ENCODE results near the gene GPR63.

The GPR63 gene

DNA sequence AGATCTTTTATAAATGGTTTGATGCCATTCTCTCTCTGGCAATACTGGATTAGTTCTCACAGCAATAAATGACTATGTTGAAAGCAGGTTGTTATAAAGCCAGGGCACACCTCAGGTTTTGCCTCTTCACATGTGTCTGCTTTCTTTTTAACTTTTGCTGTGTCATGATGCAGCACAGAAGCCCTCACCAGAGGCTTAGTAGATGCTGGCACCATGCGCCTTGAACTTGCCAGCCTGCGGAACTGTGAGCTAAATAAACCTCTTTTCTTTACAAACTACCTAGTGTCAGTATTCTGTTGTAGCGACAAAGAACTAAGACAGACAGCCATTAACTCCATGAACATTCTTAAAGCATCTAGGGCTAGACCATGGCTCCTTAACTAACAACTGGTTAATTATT is 15.3 kb upstream of the GPR63 start:
- no peak for ATAC-seq (replicated peaks; ENCODE audit: extremely low read depth, poor library complexity, severe bottlenecking)
- no peaks in the 10 kb centered on the region for H3K36me3 Mint-ChIP-seq (ENCODE audit: insufficient read depth)
- H3K4me1 Mint-ChIP-seq: no peaks in the 10 kb centered on the region
- no peak overlapping the region for H3K27ac Mint-ChIP-seq (ENCODE audit: low read depth)
- H3K4me3 Mint-ChIP-seq: no peak overlapping the region
- H3K9me3 Mint-ChIP-seq: no peaks in the 10 kb centered on the region
- H3K27me3 Mint-ChIP-seq: peaks cover 30% of the 10 kb centered on the region
- no peak for DNase-seq (ENCODE audit: low spot score in 2 of 2)

DNA sequence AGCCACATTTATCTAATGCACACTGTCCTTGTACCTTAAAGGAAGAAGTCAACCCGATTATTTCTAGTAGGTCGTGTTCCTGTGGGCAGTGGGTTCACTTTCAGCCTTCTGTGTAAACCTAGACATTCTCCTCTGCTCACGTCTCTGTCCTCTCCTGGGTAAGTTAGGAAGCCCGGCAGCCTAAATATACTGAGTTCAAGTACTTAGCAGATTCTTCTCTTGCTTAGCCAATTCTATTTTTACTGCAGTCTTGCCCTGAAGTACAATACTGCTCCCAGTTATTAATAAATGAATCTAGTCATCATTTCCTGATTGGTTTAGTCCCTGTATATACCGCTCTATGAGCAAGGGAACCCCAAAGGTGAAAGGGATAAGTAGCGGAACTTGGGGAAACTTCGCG is 14.6 kb upstream of the GPR63 start:
- Mint-ChIP-seq H3K36me3 (ENCODE audit: insufficient read depth) (no peaks in the 10 kb centered on the region), H3K9me3 (no peaks in the 10 kb centered on the region), H3K27ac (ENCODE audit: low read depth) (no peak overlapping the region), H3K27me3 (peaks cover 30% of the 10 kb centered on the region), H3K4me1 (no peaks in the 10 kb centered on the region), H3K4me3 (no peak overlapping the region)
- no peak for DNase-seq (ENCODE audit: low spot score in 2 of 2)
- ATAC-seq (replicated peaks; ENCODE audit: extremely low read depth, poor library complexity, severe bottlenecking): no peak

DNA sequence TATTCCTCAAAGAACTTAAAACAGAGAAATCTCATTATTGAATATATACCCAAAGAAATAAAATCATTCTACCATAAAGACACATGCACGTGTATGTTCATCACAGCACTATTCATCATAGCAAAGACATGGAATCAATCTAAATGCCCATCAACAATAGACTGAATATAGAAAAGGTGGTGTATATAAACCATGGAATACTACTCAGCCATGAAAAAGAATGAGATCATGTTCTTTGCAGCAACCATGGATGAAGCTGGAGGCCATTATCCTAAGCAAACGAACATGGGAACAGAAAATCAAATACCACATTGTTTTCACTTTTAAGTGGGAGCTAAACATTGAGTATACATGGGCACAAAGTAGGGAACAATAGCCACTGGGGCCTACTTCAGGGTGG is 12.3 kb upstream of the GPR63 start:
- DNase-seq (ENCODE audit: low spot score in 2 of 2) (no peak), ATAC-seq (replicated peaks; ENCODE audit: extremely low read depth, poor library complexity, severe bottlenecking) (no peak)
- H3K27ac Mint-ChIP-seq (ENCODE audit: low read depth): no peak overlapping the region
- no peaks in the 10 kb centered on the region for H3K36me3 Mint-ChIP-seq (ENCODE audit: insufficient read depth)
- no peaks in the 10 kb centered on the region for H3K4me1 Mint-ChIP-seq
- peaks cover 40% of the 10 kb centered on the region for H3K27me3 Mint-ChIP-seq
- peaks cover 3% of the 10 kb centered on the region for H3K9me3 Mint-ChIP-seq
- no peak overlapping the region for H3K4me3 Mint-ChIP-seq

DNA sequence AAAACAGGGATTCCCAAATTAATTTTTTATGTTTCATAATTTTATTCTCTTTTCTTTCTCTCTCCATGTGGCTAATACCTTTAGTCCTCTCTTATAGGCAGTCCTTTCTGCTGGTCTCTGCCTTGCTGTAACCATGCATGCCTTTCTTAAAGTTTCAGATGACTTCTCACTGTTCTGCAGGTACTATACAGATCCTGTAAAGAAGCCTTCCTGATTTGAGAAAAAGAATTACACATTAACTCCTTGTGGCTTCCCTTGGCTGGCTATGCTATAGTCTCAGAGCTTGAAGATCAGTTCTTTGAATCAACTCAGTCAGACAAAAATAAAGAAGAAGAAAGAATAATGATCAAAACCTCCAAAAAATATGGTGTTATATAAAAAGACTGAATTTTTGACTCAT is 7.3 kb upstream of the GPR63 start:
- Mint-ChIP-seq H3K27me3 (peaks cover 75% of the 10 kb centered on the region), H3K4me1 (no peaks in the 10 kb centered on the region), H3K27ac (ENCODE audit: low read depth) (no peak overlapping the region), H3K36me3 (ENCODE audit: insufficient read depth) (no peaks in the 10 kb centered on the region), H3K9me3 (peaks cover 7% of the 10 kb centered on the region), H3K4me3 (no peak overlapping the region)
- no peak for ATAC-seq (replicated peaks; ENCODE audit: extremely low read depth, poor library complexity, severe bottlenecking)
- DNase-seq (ENCODE audit: low spot score in 2 of 2): no peak

DNA sequence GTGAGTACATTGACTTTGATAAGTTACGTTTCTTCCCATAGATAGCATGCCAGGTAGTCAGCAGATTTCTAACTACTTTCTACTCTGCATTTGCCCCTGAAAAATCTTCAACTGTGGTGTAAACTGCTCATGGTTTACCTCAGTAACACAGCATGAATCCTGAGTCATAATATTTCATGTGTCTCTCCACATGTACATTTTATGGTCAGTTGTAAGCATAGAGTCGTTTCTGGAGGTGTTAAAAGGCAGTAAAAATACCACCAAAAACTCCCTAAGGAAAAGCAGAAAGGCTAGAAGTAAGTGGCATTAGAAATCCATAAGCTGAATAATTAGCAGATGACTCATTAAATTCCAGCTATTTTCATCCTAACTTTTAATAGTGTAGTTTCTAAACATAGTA is 4.1 kb upstream of the GPR63 start:
- peaks cover 3% of the 10 kb centered on the region for H3K36me3 Mint-ChIP-seq (ENCODE audit: insufficient read depth)
- peaks cover 21% of the 10 kb centered on the region for H3K4me1 Mint-ChIP-seq
- H3K27ac Mint-ChIP-seq (ENCODE audit: low read depth): no peak overlapping the region
- no peak for ATAC-seq (replicated peaks; ENCODE audit: extremely low read depth, poor library complexity, severe bottlenecking)
- peaks cover 84% of the 10 kb centered on the region for H3K27me3 Mint-ChIP-seq
- no peak overlapping the region for H3K4me3 Mint-ChIP-seq
- no peak for DNase-seq (ENCODE audit: low spot score in 2 of 2)
- H3K9me3 Mint-ChIP-seq: peaks cover 7% of the 10 kb centered on the region

DNA sequence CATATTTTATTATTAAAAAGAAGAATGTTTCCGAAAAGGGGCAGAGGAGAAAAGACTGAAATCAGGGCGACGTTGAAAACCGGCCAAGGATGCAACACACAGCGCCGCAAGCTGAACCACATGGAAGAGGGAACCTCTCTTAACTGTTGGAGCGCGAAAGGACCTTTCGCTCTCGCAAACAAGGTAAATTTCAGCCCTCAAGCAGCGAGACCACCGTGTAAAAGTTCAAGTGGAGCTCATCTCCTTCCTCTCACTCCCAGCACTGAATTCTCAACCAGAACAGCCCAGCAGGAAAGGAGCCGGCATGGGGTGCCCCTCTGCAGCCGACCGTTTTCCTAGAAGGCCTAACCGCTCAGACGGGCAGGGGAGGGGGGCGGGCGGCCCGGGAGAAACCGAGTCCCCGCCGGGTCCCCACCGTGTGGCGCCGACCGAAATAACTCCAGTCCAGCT is 621 bp downstream of the GPR63 start:
- no peak for ATAC-seq (replicated peaks; ENCODE audit: extremely low read depth, poor library complexity, severe bottlenecking)
- Mint-ChIP-seq H3K9me3 (no peaks in the 10 kb centered on the region), H3K27me3 (peaks cover 84% of the 10 kb centered on the region), H3K4me1 (peaks cover 24% of the 10 kb centered on the region), H3K36me3 (ENCODE audit: insufficient read depth) (peaks cover 3% of the 10 kb centered on the region), H3K4me3 (peak overlapping the region; percentile 89), H3K27ac (ENCODE audit: low read depth) (no peak overlapping the region)
- DNase-seq (ENCODE audit: low spot score in 2 of 2): no peak

DNA sequence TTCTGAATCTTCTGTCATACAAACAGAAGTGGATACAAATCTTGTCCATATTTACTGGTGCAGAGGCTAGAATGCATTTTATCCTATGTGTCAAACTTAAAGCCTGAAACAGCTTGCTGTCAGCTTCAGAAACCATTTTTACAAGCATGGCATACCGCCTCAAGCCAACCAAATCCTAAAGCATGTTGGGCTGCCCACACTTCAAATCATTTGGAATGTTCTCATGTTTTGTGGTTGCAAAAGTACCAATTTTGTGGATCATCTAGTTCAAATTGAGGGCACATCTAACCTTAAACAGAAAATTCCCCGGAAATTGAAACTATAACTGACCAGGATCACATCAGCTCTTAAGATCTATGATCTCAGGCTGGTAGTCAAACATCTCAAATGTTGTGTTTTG is 3.2 kb downstream of the GPR63 start:
- Mint-ChIP-seq H3K36me3 (ENCODE audit: insufficient read depth) (peaks cover 3% of the 10 kb centered on the region), H3K27me3 (peaks cover 87% of the 10 kb centered on the region), H3K27ac (ENCODE audit: low read depth) (no peak overlapping the region), H3K9me3 (no peaks in the 10 kb centered on the region), H3K4me3 (no peak overlapping the region), H3K4me1 (peaks cover 24% of the 10 kb centered on the region)
- ATAC-seq (replicated peaks; ENCODE audit: extremely low read depth, poor library complexity, severe bottlenecking): no peak
- DNase-seq (ENCODE audit: low spot score in 2 of 2): no peak

DNA sequence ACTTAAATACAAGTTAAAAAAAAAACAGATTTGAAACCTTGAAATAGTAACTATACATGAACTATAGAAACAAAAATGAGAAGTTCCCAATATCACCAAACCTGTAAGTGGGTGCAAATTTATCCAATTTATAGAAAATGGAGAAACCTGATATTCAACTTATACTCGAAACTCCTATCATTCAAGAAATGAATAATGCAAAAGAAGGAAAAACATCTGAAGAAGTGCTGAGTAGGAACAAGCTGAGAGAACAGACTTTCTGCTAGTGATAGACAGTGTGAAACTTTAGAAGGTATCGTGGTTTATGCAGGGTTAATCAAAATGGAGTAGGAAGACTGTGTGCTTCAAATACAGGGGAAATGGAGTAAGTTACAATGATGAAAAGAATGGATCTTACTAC is 4.5 kb downstream of the GPR63 start:
- H3K27me3 Mint-ChIP-seq: peaks cover 87% of the 10 kb centered on the region
- peaks cover 3% of the 10 kb centered on the region for H3K36me3 Mint-ChIP-seq (ENCODE audit: insufficient read depth)
- DNase-seq (ENCODE audit: low spot score in 2 of 2) (no peak), ATAC-seq (replicated peaks; ENCODE audit: extremely low read depth, poor library complexity, severe bottlenecking) (no peak)
- no peaks in the 10 kb centered on the region for H3K9me3 Mint-ChIP-seq
- no peak overlapping the region for H3K27ac Mint-ChIP-seq (ENCODE audit: low read depth)
- peaks cover 17% of the 10 kb centered on the region for H3K4me1 Mint-ChIP-seq
- no peak overlapping the region for H3K4me3 Mint-ChIP-seq

DNA sequence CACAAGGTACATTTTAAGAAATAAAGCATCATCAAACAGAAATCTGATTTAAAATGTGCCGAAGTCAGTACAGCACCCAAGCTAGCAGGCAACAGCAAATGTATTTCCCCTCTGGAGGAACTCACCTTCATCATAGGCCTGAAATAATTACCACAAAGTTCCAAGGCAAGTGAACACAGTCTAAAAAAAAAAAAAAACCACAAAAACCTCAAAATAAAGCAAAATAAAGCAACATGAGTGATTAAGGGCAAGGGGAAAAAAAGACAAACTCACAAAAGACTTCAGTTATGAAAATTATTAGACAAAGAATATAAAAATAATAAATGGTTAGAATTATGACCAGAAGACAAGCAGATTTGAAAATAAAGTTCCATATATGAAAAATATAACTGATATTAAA is 10.4 kb downstream of the GPR63 start:
- no peaks in the 10 kb centered on the region for H3K36me3 Mint-ChIP-seq (ENCODE audit: insufficient read depth)
- no peaks in the 10 kb centered on the region for H3K4me1 Mint-ChIP-seq
- H3K27me3 Mint-ChIP-seq: peaks cover 53% of the 10 kb centered on the region
- H3K9me3 Mint-ChIP-seq: no peaks in the 10 kb centered on the region
- no peak for DNase-seq (ENCODE audit: low spot score in 2 of 2)
- ATAC-seq (replicated peaks; ENCODE audit: extremely low read depth, poor library complexity, severe bottlenecking): no peak
- H3K27ac Mint-ChIP-seq (ENCODE audit: low read depth): no peak overlapping the region
- no peak overlapping the region for H3K4me3 Mint-ChIP-seq

DNA sequence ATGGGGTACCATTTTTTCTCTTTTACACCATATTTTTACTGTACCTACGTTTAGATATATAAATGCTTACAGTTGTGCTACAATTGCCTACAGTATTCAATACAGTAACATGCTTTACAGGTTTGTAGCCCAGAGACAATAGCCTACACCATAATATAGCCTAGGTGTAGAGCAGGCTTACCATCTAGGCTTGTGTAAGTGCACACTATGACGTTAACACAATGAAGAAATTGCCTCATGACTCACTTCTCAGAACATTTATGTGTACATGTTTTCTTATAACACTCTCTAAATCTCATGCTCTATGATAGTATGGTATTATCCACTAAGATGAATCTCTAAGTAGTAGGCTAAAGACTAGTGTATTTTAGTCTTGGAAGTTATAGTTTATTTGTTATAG is 13.5 kb downstream of the GPR63 start:
- DNase-seq (ENCODE audit: low spot score in 2 of 2) (no peak), ATAC-seq (replicated peaks; ENCODE audit: extremely low read depth, poor library complexity, severe bottlenecking) (no peak)
- Mint-ChIP-seq H3K9me3 (no peaks in the 10 kb centered on the region), H3K36me3 (ENCODE audit: insufficient read depth) (no peaks in the 10 kb centered on the region), H3K27me3 (peaks cover 48% of the 10 kb centered on the region), H3K4me3 (no peak overlapping the region), H3K4me1 (no peaks in the 10 kb centered on the region), H3K27ac (ENCODE audit: low read depth) (no peak overlapping the region)

DNA sequence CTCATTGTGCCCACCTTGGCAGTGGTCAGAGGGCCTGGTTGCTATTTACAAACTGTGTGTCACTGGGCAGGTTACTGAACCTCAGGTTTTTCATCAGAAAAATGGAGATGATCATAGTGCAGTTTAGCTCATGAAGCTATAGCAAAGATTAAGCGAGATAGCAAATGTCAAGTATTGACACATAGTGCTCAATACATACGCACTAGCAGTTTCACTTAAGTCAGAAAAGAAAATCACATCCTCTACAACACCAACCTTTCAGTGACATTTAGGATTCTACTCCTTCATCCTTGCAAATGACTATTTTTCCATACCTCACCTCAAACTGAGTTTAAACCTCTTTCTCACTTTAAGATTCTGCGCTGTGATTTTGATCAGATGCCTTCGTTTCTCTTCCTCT is 16.2 kb downstream of the GPR63 start:
- no peaks in the 10 kb centered on the region for H3K9me3 Mint-ChIP-seq
- DNase-seq (ENCODE audit: low spot score in 2 of 2) (no peak), ATAC-seq (replicated peaks; ENCODE audit: extremely low read depth, poor library complexity, severe bottlenecking) (no peak)

DNA sequence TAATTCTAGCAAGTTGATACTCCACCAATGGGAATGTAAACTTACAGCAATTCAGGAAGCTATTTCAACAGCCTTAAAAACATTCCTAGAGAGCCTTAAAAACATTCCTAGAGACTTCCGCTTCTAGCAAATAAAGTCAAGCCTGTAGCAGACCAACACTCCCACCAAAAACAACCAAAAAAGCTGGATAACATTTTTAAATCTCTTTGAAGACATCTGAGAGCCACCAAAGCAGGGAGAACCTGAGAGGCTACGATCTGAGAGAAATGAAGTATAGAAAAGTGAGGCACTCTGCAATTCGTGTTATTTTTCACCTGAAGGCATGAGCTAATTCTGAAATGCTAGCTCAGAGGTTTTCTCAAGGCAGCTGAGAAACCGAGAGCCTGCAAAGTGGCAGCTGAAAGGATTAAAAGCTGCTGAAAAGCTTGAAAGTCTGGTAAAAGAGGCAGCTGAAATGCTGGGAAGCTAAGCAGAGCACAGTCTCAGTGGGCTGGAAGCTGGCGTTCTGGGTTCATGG is 20.9 kb downstream of the GPR63 start:
- Mint-ChIP-seq H3K27ac (ENCODE audit: low read depth) (no peak overlapping the region), H3K4me3 (no peak overlapping the region), H3K4me1 (no peaks in the 10 kb centered on the region), H3K27me3 (peaks cover 47% of the 10 kb centered on the region), H3K36me3 (ENCODE audit: insufficient read depth) (no peaks in the 10 kb centered on the region), H3K9me3 (no peaks in the 10 kb centered on the region)
- DNase-seq (ENCODE audit: low spot score in 2 of 2): no peak
- ATAC-seq (replicated peaks; ENCODE audit: extremely low read depth, poor library complexity, severe bottlenecking): no peak

More for the DNA sequence above, 16.2 kb downstream of the GPR63 start:
- Mint-ChIP-seq H3K36me3 (ENCODE audit: insufficient read depth) (no peaks in the 10 kb centered on the region), H3K4me3 (no peak overlapping the region), H3K4me1 (no peaks in the 10 kb centered on the region), H3K27ac (ENCODE audit: low read depth) (no peak overlapping the region), H3K27me3 (peaks cover 31% of the 10 kb centered on the region)

DNA sequence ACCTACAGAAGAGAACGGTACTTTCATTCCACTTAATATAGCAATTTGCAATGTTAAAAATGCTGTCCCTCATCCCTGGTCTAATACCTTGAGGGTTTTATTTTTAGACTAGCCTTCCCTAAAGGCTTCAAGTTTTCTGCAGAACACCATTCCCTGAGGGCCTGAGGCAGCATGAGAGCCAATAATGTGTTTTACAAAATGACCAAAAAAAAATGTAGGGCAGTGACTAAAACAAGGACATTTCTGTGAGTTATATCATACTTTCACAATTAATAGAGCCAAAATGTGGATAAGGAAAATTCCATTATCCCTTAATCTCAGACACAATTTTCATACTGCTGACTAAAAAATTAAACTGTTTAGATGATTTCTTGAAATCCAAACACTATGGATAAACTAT is 22.7 kb downstream of the GPR63 start:
- DNase-seq (ENCODE audit: low spot score in 2 of 2): no peak
- Mint-ChIP-seq H3K9me3 (no peaks in the 10 kb centered on the region), H3K4me3 (no peak overlapping the region), H3K27me3 (peaks cover 37% of the 10 kb centered on the region), H3K4me1 (no peaks in the 10 kb centered on the region), H3K27ac (ENCODE audit: low read depth) (no peak overlapping the region), H3K36me3 (ENCODE audit: insufficient read depth) (no peaks in the 10 kb centered on the region)
- ATAC-seq (replicated peaks; ENCODE audit: extremely low read depth, poor library complexity, severe bottlenecking): no peak
